Neural cell (in vitro differentiated cells): ENCODE data around the gene TMEM120A.

Experiments used
- CTCF ChIP-seq: fragments of 450-650 bp; IDR thresholded peaks from 2 replicates; pipeline ENCODE4 v1.5.1; 2014; ENCODE audit warnings: antibody characterized with exemption, mild to moderate bottlenecking, moderate library complexity; ENCODE audit not compliant: poor library complexity, severe bottlenecking
- EZH2 ChIP-seq: fragments of 200-600, 300-800 bp; shearing (Covaris generic), sonication (generic); IDR thresholded peaks from 2 replicates; pipeline ENCODE4 v1.6.1; 2014; ENCODE audit warnings: antibody characterized with exemption, low read length, borderline replicate concordance, mild to moderate bottlenecking; ENCODE audit not compliant: insufficient read depth, poor library complexity, severe bottlenecking
- POLR2AphosphoS5 ChIP-seq: IDR thresholded peaks from 2 replicates; pipeline ENCODE4 v1.6.1; 2012
- REST ChIP-seq: IDR thresholded peaks from 2 replicates; pipeline ENCODE4 v1.6.1; 2012; ENCODE audit warnings: borderline replicate concordance

GRCh38 chr7:75945297-75946168 lies 48.9 kb downstream of the TMEM120A start:
- TF ChIP-seq CTCF (no peak), POLR2AphosphoS5 (no peak), EZH2 (no peak), REST (no peak)
